HepG2 (cell line): ENCODE measurements around the gene MARS1. TPM values are rescaled to one million over a fixed set of nuclear protein-coding genes. Genes with fewer than 3 reads are reported as not detected.

Experiments
- HIVEP1 ChIP-seq: sonication (generic); formaldehyde crosslinking; IDR thresholded peaks from 2 replicates; pipeline ENCODE4 v1.4.0; 2020; ENCODE audit warnings: mild to moderate bottlenecking, missing genetic modification reagents
- ISX ChIP-seq: sonication (generic); formaldehyde crosslinking; conservative IDR thresholded peaks from 2 replicates; pipeline ENCODE4 v1.5.0; 2020; ENCODE audit warnings: missing genetic modification reagents
- NFATC3 ChIP-seq: sonication (generic); formaldehyde crosslinking; IDR thresholded peaks from 2 replicates; pipeline ENCODE4 v1.5.1; 2020; ENCODE audit warnings: mild to moderate bottlenecking, missing genetic modification reagents
- PCBP1 ChIP-seq: fragments of 200-400 bp; formaldehyde crosslinking; IDR thresholded peaks from 2 replicates; pipeline ENCODE4 v1.6.1; 2017; ENCODE audit warnings: mild to moderate bottlenecking, low read depth, low read length, borderline replicate concordance
- RAD51 ChIP-seq: fragments of 450-650 bp; IDR thresholded peaks from 2 replicates; pipeline ENCODE4 v1.6.1; 2016; ENCODE audit warnings: borderline replicate concordance
- REST ChIP-seq, 2 experiments: IDR thresholded peaks; 2 replicates each; pipeline ENCODE4 v1.6.1; 2011 to 2012; ENCODE audit warnings: low read length in 2 of 2, borderline replicate concordance in 1 of 2, low read depth in 1 of 2, mild to moderate bottlenecking in 1 of 2, moderate library complexity in 1 of 2
- SNAPC4 ChIP-seq: sonication (generic); formaldehyde crosslinking; IDR thresholded peaks from 2 replicates; pipeline ENCODE4 v1.4.0; 2020; ENCODE audit warnings: mild to moderate bottlenecking, missing genetic modification reagents
- THAP9 ChIP-seq: sonication (generic); formaldehyde crosslinking; IDR thresholded peaks from 2 replicates; pipeline ENCODE4; 2020; ENCODE audit warnings: missing genetic modification reagents, mild to moderate bottlenecking, borderline replicate concordance
- TRAFD1 ChIP-seq: sonication (generic); formaldehyde crosslinking; IDR thresholded peaks from 2 replicates; pipeline ENCODE4 v1.5.1; 2020; ENCODE audit warnings: missing genetic modification reagents, mild to moderate bottlenecking, borderline replicate concordance
- ZBTB3 ChIP-seq: sonication (generic); formaldehyde crosslinking; IDR thresholded peaks from 2 replicates; pipeline ENCODE4 v1.4.0; 2020; ENCODE audit warnings: low read depth, mild to moderate bottlenecking, moderate library complexity, missing genetic modification reagents, borderline replicate concordance
- ZNF644 ChIP-seq: IDR thresholded peaks from 2 replicates; pipeline ENCODE4 v1.6.1; 2016; ENCODE audit warnings: low read depth
- ZNF75D ChIP-seq: sonication (generic); formaldehyde crosslinking; IDR thresholded peaks from 2 replicates; pipeline ENCODE4 v1.8.1; 2023; ENCODE audit warnings: missing genetic modification reagents, mild to moderate bottlenecking, borderline replicate concordance
- ZNF775 ChIP-seq: sonication (generic); formaldehyde crosslinking; IDR thresholded peaks from 2 replicates; pipeline ENCODE4 v1.4.0; 2020; ENCODE audit warnings: missing genetic modification reagents, mild to moderate bottlenecking, moderate library complexity, borderline replicate concordance
- ZSCAN12 ChIP-seq: sonication (generic); formaldehyde crosslinking; IDR thresholded peaks from 2 replicates; pipeline ENCODE4 v1.9.0; 2021; ENCODE audit warnings: mild to moderate bottlenecking, missing genetic modification reagents
- polyA plus RNA-seq, 8 experiments: library from polyadenylated mRNA; depleted of rRNA in 3 of 8; stranded (reverse) in 7 of 8; unstranded in 1 of 8; fragments of >200 nt; fragmentation: Illumina TruSeq in 4 of 8; extraction: Trizol in 4 of 8; gene quantifications; 2 replicates each; pipeline versions ENCODE4 v1.2.1 to v1.2.3, GENCODE V29; 2011 to 2016; ENCODE audit warnings: low read depth in 4 of 8, missing spikeins in 1 of 8, mixed read lengths in 1 of 8; ENCODE audit not compliant: insufficient read depth in 1 of 8
- total RNA-seq, 5 experiments: library from RNA; depleted of rRNA; stranded (reverse); fragments of >200 nt; fragmentation: Illumina TruSeq; extraction: Trizol; gene quantifications; 2 replicates each; pipeline ENCODE4 v1.2.3, GENCODE V29; 2016; ENCODE audit warnings: low read depth in 1 of 5

The MARS1 gene
- total and polyA plus RNA-seq, 2 of the 13 experiments (the other 11 are each of a cell fraction or from before 2014, with no cell fraction given), result 115 to 181 TPM

- TF ChIP-seq SNAPC4 (CRISPR knock-in tag), result peak; percentile 45; the same call in 1 of the 2 replicates
- no peak for TF ChIP-seq PCBP1
- TF ChIP-seq RAD51, result 0 out of 2 replicates have a peak, but pooled peaks have one; percentile 11
- TF ChIP-seq TRAFD1 (CRISPR knock-in tag), result no peak
- no peak for TF ChIP-seq ZNF75D (CRISPR knock-in tag)
- TF ChIP-seq ZNF644 (CRISPR knock-in tag), result no peak
- TF ChIP-seq NFATC3 (CRISPR knock-in tag), result 0 out of 2 replicates have a peak, but pooled peaks have one; percentile 33
- 0 out of 2 replicates have a peak, but pooled peaks have one; percentile 61 for TF ChIP-seq ZBTB3
- no peak for TF ChIP-seq ISX (CRISPR knock-in tag)
- TF ChIP-seq HIVEP1, result no peak
- no peak for TF ChIP-seq ZSCAN12
- TF ChIP-seq ZNF775 (CRISPR knock-in tag), result no peak
- peak in 1 of 2 experiments; percentile 67; a peak in 1 of 4 replicates for TF ChIP-seq REST (IDR thresholded peaks at IDR 0.05; ENCODE audit: borderline replicate concordance in 1 of 2, low read depth in 1 of 2, low read length in 2 of 2)
- TF ChIP-seq THAP9 (CRISPR knock-in tag), result 0 out of 2 replicates have a peak, but pooled peaks have one; percentile 52
Observed at GRCh38 chr12:57520053-57520818, 32.4 kb downstream of the MARS1 start, which contains the start of gene DDIT3 (continued).
